ENCODE data around the gene PTEN. TPM values are rescaled to one million over a fixed set of nuclear protein-coding genes. Genes with fewer than 3 reads are reported as not detected.

Gene PTEN
- total RNA-seq, 2 experiments from 2014 or later, result 79.8 to 86.0 TPM

DNA sequence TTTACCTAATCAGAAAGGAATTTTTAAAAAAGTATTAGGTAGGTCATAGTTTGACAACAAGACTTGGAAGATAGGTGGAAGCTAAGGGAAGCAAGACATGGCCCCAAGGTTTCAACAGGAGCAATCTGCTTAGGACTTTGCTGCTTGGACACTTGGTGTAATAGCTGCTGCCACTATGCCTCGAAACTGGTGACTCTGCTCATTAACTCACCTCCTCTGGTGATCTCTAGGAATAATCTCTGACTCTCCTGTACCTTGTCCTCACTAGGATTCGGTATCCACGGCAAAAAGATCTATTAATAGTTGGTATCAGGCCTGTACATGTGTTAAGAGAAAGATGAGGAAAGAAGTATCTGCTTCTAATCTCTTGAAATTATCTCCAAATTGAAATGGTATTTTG lies 53.1 kb downstream of the PTEN start:
- ChIA-PET POLR2A (no interaction called here), CTCF (no interaction called here)
- Mint-ChIP-seq H3K4me1 (ENCODE audit: low read depth) (peaks cover 73% of the 10 kb centered on the region), H3K27ac (peak overlapping the region; percentile 2), H3K27me3 (no peaks in the 10 kb centered on the region), H3K9me3 (peaks cover 8% of the 10 kb centered on the region), H3K4me3 (peak overlapping the region; percentile 17), H3K36me3 (ENCODE audit: low read depth) (peaks cover 79% of the 10 kb centered on the region)
- intact Hi-C loops (cut with DNase I, micrococcal nuclease), result loop anchor here in 1 of 2 experiments (5.0 kb wide), 2 partner anchors 34 to 54 kb away; partner anchors contain the start of genes KLLN and PTEN
- peaks cover 16% of the 10 kb centered on the region for H3K36me3 ChIP-seq (ENCODE audit: insufficient read depth, low read length)
- peaks cover 13 to 25% of the 10 kb centered on the region in 2 experiments for H3K9me3 ChIP-seq (ENCODE audit: control insufficient read depth in 1 of 2, insufficient read depth in 1 of 2, low read length in 2 of 2)
- ATAC-seq (ENCODE audit: poor library complexity) (no peak), DNase-seq (no peak)
- TF ChIP-seq, protein P1, sequence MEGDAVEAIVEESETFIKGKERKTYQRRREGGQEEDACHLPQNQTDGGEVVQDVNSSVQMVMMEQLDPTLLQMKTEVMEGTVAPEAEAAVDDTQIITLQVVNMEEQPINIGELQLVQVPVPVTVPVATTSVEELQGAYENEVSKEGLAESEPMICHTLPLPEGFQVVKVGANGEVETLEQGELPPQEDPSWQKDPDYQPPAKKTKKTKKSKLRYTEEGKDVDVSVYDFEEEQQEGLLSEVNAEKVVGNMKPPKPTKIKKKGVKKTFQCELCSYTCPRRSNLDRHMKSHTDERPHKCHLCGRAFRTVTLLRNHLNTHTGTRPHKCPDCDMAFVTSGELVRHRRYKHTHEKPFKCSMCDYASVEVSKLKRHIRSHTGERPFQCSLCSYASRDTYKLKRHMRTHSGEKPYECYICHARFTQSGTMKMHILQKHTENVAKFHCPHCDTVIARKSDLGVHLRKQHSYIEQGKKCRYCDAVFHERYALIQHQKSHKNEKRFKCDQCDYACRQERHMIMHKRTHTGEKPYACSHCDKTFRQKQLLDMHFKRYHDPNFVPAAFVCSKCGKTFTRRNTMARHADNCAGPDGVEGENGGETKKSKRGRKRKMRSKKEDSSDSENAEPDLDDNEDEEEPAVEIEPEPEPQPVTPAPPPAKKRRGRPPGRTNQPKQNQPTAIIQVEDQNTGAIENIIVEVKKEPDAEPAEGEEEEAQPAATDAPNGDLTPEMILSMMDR (IDR thresholded peaks at IDR 0.05), result no peak
- H3K4me3 ChIP-seq (ENCODE audit: low read length), result no peak overlapping the region
- H3K4me1 ChIP-seq (ENCODE audit: insufficient read depth, low read length), result peaks cover 19% of the 10 kb centered on the region
- H3K27me3 ChIP-seq (ENCODE audit: control insufficient read depth in 1 of 2, insufficient read depth in 2 of 2, low read length in 2 of 2), result no peaks in the 10 kb centered on the region
- H3K27ac ChIP-seq (ENCODE audit: low read depth in 1 of 2, low read length in 2 of 2), result no peak overlapping the region

DNA sequence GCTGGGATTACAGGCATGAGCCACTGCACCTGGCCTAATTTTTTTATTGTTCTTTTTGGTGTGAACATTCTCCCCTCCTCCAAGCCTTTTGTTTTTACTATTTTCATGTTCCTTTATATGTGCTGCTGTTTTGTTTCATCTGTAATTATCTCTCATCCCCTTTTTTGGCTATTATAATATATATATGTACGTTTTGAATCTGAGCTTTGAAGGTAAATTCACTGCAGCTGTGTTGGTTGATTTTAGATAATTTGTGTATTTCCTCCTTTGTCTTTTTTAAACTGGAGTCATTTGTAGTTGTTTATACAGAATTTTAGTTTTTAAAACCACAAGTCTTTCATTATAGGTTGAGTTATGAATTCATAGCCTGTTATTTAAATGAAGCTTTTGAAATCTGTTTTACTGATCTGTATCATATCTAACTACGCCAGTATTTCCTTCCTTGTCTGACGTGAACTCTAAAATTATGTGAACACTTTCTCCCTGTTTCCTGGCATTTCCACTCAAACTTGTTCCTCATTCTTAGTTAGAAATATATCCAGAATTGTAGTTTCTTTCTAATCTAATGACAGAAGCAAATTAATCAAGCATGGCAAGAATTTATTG lies 54.9 kb downstream of the PTEN start:
- intact Hi-C loops (cut with DNase I, micrococcal nuclease), result loop anchor here in 1 of 2 experiments (5.0 kb wide), 2 partner anchors 36 to 56 kb away; partner anchors contain the start of genes KLLN and PTEN
- Mint-ChIP-seq H3K27me3 (no peaks in the 10 kb centered on the region), H3K4me3 (peak overlapping the region; percentile 39), H3K36me3 (ENCODE audit: low read depth) (peaks cover 79% of the 10 kb centered on the region), H3K4me1 (ENCODE audit: low read depth) (peaks cover 80% of the 10 kb centered on the region), H3K27ac (peak overlapping the region; percentile 77), H3K9me3 (peaks cover 2% of the 10 kb centered on the region)
- no peak overlapping the region for H3K4me3 ChIP-seq (ENCODE audit: low read length)
- POLR2A ChIA-PET, result interaction anchor here (1.2 to 2.4 kb wide), 2 partner anchors 56 to 469 kb away, joined by 3 to 16 read pairs; partner anchors contain the start of genes KLLN and PTEN
- peaks cover 7 to 8% of the 10 kb centered on the region in 2 experiments for H3K9me3 ChIP-seq (ENCODE audit: control insufficient read depth in 1 of 2, insufficient read depth in 1 of 2, low read length in 2 of 2)
- H3K4me1 ChIP-seq (ENCODE audit: insufficient read depth, low read length), result peaks cover 26% of the 10 kb centered on the region
- H3K27ac ChIP-seq (ENCODE audit: low read depth in 1 of 2, low read length in 2 of 2), result no peak overlapping the region
- CTCF ChIA-PET, result no interaction called here
- H3K36me3 ChIP-seq (ENCODE audit: insufficient read depth, low read length), result peaks cover 16% of the 10 kb centered on the region
- peak in 3 of 14 experiments; percentile 19 to 32 (median 21) for DNase-seq
- TF ChIP-seq, protein P1 (IDR thresholded peaks at IDR 0.05), result no peak
- peak; percentile 71 for ATAC-seq (ENCODE audit: poor library complexity)
- no peaks in the 10 kb centered on the region for H3K27me3 ChIP-seq (ENCODE audit: control insufficient read depth in 1 of 2, insufficient read depth in 2 of 2, low read length in 2 of 2)

DNA sequence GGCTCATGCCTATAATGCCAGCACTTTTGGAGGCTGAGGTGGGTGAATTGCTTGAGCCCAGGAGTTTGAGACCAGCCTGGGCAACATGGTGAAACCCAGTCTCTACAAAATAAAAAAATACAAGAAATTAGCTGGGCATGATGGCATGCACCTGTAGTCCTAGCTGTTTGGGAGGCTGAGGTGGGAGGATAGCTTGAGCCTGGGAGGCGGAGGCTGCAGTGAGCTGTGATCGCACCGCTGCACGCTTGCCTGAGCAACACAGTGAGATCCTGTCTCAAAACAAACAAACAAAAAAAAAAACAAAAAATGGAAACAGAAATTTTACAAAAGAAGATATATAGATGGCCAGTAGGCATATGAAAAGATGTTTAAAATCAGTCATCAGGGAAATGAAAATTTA lies 57.1 kb downstream of the PTEN start:
- ATAC-seq (ENCODE audit: poor library complexity) (no peak), DNase-seq (no peak)
- Mint-ChIP-seq H3K9me3 (no peaks in the 10 kb centered on the region), H3K27ac (no peak overlapping the region), H3K4me3 (no peak overlapping the region), H3K36me3 (ENCODE audit: low read depth) (peaks cover 80% of the 10 kb centered on the region), H3K27me3 (no peaks in the 10 kb centered on the region), H3K4me1 (ENCODE audit: low read depth) (peaks cover 91% of the 10 kb centered on the region)
- TF ChIP-seq, protein P1 (IDR thresholded peaks at IDR 0.05), result no peak
- Histone ChIP-seq H3K9me3 (ENCODE audit: control insufficient read depth in 1 of 2, insufficient read depth in 1 of 2, low read length in 2 of 2) (peaks cover 0 to 7% of the 10 kb centered on the region in 2 experiments), H3K36me3 (ENCODE audit: insufficient read depth, low read length) (peaks cover 15% of the 10 kb centered on the region), H3K27ac (ENCODE audit: low read depth in 1 of 2, low read length in 2 of 2) (no peak overlapping the region), H3K4me1 (ENCODE audit: insufficient read depth, low read length) (peaks cover 21% of the 10 kb centered on the region), H3K4me3 (ENCODE audit: low read length) (no peak overlapping the region), H3K27me3 (ENCODE audit: control insufficient read depth in 1 of 2, insufficient read depth in 2 of 2, low read length in 2 of 2) (no peaks in the 10 kb centered on the region)
- intact Hi-C loops (cut with DNase I, micrococcal nuclease), result no loop called here
- ChIA-PET CTCF (no interaction called here), POLR2A (no interaction called here)

Data from CD4-positive, alpha-beta T cell (primary cell).